SW 1271 (cell line): Measurements from ENCODE around the gene MMP12.
"Not testable (repeated sequence)": the region's sequence is repeated elsewhere in the genome, so short reads cannot be mapped to it uniquely, and the experiment has no call there.

ENCODE experiments used
- DNase-seq, 2 experiments: peaks; one replicate each; lab custom pipeline; 2025; lab: John Stamatoyannopoulos, UW

The MMP12 gene

DNA sequence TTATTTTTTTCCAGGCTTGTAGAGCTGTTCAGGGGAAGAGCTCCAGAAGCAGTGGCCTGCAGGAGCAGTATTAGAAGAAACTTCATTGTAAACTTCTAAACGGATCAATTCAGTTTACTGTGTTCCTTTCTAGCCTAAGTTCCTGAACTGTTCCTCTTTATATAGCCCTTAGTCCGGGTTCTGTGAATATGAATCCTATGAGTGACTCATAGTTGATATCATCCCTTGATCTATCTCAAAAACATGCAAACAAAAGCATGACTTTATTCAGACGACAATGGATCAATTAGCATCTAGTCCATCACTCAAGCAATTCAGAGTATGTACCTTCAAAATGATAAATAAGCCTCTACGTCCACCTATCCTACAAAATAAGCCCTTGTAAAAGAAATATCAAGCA is at the start of gene MMP12:
Gene MMP12 (minus strand): TSS at position 131 of the 400 bp plus-strand sequence. CDS start 45 bp downstream, at position 86.
- DNase-seq: no peak

DNA sequence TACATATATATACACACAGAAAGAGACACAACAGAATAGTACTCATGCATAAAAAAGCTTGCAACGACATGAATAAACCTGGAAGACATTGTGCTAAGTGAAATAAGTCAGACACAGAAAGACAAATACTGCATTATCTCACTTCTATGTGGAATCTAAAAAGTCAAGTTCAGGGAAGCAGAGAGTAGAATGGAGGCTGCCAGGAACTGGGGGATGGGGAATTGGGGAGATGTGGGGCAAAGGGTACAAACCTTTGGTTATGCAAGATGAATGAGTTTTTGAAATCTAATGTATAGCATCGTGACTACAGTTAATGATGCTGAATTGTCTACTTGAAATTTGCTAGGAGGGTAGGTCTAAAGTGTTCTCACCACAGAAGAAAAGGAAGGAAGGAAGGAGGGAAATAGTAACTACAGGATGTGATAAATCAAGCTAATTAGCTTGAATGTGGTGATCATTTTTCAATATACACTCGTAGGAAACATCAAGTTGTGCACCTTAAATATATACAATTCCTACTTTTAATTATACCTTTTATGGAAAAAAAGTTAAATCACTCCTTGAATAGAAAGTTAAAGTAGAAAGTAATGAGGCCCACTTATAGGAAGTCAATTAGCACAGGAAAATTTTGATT is 46.9 kb upstream of the MMP12 start:
- no peak for DNase-seq

- DNase-seq: no peak
Observed at GRCh38 chr11:102920118-102920684, 45.4 kb upstream of the MMP12 start.

DNA sequence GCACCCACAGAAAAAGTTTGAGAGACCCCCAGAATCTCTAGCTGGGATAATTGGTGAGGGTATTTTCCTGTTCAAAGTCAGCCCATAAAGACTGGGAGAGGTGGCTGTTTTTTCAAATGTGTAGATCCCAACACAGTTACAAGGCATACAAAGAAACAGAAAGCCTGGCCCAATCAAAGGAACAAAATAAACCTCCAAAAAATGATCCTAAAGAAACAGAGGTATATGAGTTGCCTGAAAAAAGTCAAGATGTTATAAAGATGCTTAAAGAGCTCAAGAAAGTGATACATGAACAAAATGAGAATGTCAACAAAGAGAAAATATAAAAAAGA is 40.2 kb upstream of the MMP12 start:
- no peak for DNase-seq

- DNase-seq: peak in 1 of 2 experiments; percentile 70
Observed at GRCh38 chr11:102914238-102915043, 39.7 kb upstream of the MMP12 start.

- no peak for DNase-seq
Observed at GRCh38 chr11:102912482-102912830, 37.7 kb upstream of the MMP12 start.

GRCh38 chr11:102911758-102912481 is 37.1 kb upstream of the MMP12 start:
- DNase-seq: no peak

GRCh38 chr11:102905848-102906247 is 31.1 kb upstream of the MMP12 start:
- not testable (repeated sequence) for DNase-seq

GRCh38 chr11:102903895-102904294 is 29.1 kb upstream of the MMP12 start:
- DNase-seq: not testable (repeated sequence)

- DNase-seq: no peak
Observed at GRCh38 chr11:102900346-102900745, 25.6 kb upstream of the MMP12 start.

DNA sequence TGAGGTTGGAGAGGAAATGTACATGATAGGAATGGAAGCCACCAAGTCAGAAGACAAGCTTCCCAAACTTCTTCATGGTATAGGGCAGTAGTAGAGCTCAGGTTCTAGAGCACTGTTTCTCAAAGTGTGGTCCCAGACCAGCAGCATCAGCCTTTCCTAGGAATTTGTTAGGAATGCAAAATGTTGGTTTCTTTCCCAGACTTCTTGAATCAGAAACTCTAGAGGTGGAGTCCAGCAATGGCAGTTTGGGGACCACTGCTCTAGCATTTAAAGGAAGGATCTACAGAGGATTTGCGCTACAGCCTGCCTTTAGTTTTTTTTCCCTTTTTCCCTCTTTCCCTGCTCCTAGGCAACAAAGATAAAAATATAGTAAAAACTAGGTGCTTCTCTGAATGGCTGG is 17.0 kb upstream of the MMP12 start:
- DNase-seq: no peak

- DNase-seq: no peak
Observed at GRCh38 chr11:102886999-102887398, 12.2 kb upstream of the MMP12 start.

- no peak for DNase-seq
Observed at GRCh38 chr11:102883141-102883540, 8.4 kb upstream of the MMP12 start.

DNA sequence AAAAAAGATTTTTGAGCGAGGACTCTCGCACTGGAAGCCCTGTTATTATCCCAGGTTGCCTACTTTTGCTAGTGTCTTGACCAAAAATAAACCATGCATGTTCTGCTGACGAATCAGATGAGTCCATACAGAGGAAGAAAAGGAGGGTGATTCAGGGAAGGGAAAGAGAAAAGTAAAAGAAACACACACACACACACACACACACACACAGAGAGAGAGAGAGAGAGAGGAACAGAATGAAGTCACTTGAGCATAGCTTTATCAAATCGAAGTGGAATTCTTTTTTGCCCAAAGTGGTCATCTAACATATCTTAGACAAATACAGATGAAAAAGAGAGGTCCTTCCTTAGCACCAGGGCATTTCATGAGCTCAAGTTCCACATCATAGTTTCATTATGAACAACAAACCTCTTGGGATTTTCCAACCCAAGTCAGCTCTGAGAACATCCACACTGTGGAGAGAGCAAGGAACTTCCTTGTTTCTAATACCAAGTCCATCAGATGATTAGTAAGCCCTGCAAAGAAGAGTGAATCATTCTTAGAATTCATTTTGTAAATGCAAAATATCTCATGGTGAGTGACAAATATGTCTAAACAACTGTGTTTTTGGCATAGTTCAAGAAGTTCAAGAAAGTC is 7.7 kb upstream of the MMP12 start:
- no peak for DNase-seq

DNA sequence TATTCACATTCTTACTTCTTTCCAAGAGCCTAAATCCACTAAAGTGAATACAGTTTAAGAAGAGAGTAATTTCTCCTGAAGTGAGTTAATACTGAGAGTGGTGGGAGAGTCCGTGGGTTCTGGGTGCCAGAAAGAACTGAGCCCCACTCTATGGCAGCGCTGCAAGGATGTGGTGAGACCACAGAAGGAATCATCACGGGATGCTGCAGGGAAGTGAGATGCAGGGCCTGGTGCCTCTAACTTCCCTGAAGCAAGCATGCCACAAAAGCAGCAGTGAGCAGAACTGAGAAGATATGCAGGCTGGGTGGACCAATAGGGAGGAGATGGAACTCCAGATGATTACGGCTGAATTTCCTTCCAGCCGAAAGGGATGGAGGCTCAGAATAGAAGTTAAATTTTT is 5.0 kb upstream of the MMP12 start:
- DNase-seq: no peak

DNA sequence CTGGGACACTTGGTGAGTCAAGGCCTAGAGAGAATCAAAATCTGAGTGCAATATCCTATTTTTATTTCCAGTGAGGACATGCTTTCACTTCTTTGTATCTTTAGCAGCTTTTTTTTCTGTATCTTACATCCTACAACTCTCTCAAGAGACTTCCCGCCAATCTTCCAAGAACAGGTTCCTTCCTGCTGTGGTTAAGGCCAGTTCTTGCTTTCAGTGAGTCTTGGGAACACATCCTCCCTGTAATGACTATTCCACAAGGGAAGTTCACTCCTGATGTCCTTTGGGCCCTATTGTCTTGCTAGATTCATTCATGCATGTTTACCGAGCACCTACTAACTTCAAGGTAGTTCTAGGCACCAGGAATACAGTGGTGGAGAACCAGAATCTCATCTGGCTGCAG is 3.8 kb upstream of the MMP12 start:
- no peak for DNase-seq

DNA sequence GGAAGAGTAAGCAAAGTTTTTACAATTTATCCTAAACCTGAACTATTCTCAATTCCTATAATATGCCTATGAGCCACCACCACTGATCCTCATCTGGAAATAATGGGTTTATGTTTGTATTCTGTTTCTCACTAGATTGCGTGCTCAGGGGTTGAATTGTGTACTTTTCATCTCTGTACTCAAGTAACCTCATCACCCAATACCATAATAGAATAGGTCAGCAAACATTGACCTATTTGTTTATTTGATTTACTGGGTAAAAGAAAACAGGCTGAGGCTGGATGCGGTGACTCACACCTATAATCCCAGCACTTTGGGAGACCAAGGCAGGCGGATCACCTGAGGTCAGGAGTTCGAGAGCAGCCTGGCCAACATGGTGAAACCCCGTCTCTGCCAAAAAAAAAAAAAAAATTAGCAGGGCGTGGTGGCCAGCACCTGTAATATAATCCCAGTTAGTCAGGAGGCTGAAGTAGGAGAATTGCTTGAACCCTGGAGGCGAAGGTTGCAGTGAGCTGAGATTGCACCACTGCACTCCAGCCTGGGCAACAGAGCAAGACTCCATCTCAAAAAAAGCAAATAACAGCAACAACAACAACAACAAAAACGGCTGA is 5.3 kb downstream of the MMP12 start:
- not testable (repeated sequence) for DNase-seq

DNA sequence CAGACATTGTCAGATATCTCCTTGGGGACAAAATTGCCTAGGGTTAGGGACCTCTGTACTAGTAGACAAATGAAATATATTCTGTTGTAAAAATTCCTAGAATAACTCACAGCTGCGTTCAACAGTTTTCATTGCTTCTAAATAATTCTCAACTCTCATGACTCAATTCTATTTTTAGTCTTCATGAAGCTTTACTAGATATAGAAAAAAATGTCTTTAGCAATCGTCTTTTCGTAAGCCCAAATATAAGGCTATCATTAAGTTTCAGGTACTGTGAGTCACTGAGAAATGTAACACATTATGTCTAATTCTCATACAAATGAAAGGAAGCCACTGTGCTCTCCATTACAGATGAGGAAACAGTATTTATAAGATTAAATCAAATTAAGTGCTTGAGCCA is 6.4 kb downstream of the MMP12 start:
- peak in 1 of 2 experiments; percentile 25 for DNase-seq

GRCh38 chr11:102864724-102865123 is 10.1 kb downstream of the MMP12 start:
- no peak for DNase-seq

DNA sequence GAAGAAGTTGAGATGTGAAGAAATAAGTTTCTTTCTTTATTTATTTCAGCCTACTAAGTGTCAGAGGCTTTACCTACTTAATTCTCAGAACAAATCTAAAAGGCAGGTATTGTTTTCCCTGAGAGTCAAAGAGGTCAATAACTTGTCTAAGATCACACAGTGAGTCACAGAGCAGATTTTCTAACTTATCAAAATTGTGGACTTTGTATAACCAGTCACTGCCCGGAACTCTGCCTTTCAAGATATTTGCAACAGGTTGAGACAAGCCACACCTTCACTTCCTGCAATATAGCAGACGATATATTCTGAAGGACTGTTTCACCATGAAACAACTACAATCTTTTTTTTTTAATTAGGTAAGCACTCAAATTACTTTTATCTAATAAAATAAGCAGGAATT is 20.8 kb downstream of the MMP12 start:
- no peak for DNase-seq

GRCh38 chr11:102853055-102853454 is 21.7 kb downstream of the MMP12 start:
- DNase-seq: no peak
